ENCODE data around the gene ARHGEF25. TPM values are rescaled to one million over a fixed set of nuclear protein-coding genes. Genes with fewer than 3 reads are reported as not detected.

ARHGEF25 gene
- total RNA-seq, 2 experiments from 2014 or later: 1.4 to 1.5 TPM

- H3K4me1 Mint-ChIP-seq (ENCODE audit: low read depth): no peaks in the 10 kb centered on the region
- DNase-seq: no peak
- H3K4me3 Mint-ChIP-seq: no peak overlapping the region
- H3K27me3 Mint-ChIP-seq (ENCODE audit: low read depth): peaks cover 2% of the 10 kb centered on the region
- intact Hi-C loops (cut with micrococcal nuclease): no loop called here
- no peaks in the 10 kb centered on the region for H3K9me3 Mint-ChIP-seq
- H3K27ac Mint-ChIP-seq: no peak overlapping the region
- H3K36me3 Mint-ChIP-seq (ENCODE audit: low read depth): no peaks in the 10 kb centered on the region
- CTCF ChIA-PET: interaction anchor here (1.2 kb wide), 1 partner anchor 42 kb away, joined by 3 read pairs; no protein-coding TSS in a partner anchor
Measured at GRCh38 chr12:57577981-57578758, 33.1 kb upstream of the ARHGEF25 start.

- Mint-ChIP-seq H3K27ac (no peak overlapping the region), H3K4me3 (no peak overlapping the region), H3K36me3 (ENCODE audit: low read depth) (no peaks in the 10 kb centered on the region), H3K4me1 (ENCODE audit: low read depth) (no peaks in the 10 kb centered on the region), H3K27me3 (ENCODE audit: low read depth) (peaks cover 3% of the 10 kb centered on the region), H3K9me3 (no peaks in the 10 kb centered on the region)
- DNase-seq: no peak
- CTCF ChIA-PET: no interaction called here
- intact Hi-C loops (cut with micrococcal nuclease): no loop called here
Measured at GRCh38 chr12:57579011-57579410, 32.2 kb upstream of the ARHGEF25 start.

DNA sequence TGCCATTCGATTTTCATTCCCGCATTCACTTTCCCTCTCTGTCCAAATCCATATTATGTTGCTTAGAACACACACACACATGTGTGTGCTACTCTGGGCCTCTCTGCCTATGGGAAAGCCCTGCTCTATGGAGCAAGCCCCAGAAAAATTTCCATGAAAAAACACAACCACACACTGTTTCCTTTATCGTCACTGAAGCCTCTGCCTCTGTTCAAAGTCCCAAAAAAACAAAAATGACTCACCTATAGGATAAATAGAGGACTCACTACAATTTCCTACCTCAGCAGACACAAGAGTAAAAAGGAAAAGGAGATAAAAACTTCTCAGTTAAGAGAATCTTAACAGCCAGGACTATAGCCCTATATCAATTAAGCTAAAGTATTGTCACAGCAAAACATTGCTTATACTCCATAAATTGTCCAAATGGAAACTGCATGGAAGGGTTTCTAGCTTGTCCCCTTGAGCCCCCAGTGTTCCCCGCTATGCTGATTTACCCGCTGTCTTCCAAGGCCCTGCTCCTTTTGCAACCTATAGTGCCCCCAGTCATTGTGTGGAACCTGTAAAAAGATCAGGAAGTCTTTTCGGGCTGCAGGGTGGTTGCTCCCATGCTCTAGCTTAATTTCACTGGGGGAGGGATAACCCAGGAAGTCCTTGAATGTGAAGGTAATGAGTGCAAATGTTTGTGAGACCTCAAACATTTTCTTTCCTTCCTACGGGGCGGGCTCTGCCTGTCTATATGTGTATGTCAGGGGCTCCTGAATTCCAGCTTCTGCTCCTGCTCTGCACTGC is 31.4 kb upstream of the ARHGEF25 start:
- no peak for DNase-seq
- H3K4me3 Mint-ChIP-seq: no peak overlapping the region
- peaks cover 3% of the 10 kb centered on the region for H3K27me3 Mint-ChIP-seq (ENCODE audit: low read depth)
- H3K27ac Mint-ChIP-seq: no peak overlapping the region
- CTCF ChIA-PET: interaction anchor here (0.5 to 7.0 kb wide), 7 partner anchors 8 to 310 kb away, joined by 3 to 101 read pairs (median 24); partner anchors contain the start of genes ARHGEF25 and PIP4K2C
- H3K36me3 Mint-ChIP-seq (ENCODE audit: low read depth): no peaks in the 10 kb centered on the region
- H3K4me1 Mint-ChIP-seq (ENCODE audit: low read depth): no peaks in the 10 kb centered on the region
- intact Hi-C loops (cut with micrococcal nuclease): loop anchor here (5.0 kb wide), 1 partner anchor 202 kb away; the partner anchor contains the start of gene TSFM
- no peaks in the 10 kb centered on the region for H3K9me3 Mint-ChIP-seq

DNA sequence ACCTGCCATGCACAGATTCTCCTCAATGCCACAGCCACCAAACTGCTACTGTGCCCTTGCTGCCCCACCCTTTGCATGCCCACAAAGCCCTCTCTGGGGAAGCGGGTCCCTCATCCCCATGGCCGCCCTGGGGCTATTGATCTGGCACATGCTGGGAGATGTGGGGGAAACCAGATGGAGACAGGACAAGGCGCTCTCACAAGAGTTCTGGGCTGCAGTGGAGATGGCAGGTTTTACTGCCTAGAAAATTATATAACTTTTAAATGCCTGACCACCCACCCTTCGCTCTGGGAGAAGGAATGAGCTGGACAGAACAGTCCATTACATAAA is 30.8 kb upstream of the ARHGEF25 start:
- CTCF ChIA-PET: interaction anchor here (0.6 to 7.0 kb wide), 7 partner anchors 8 to 53 kb away, joined by 3 to 101 read pairs (median 37); partner anchors contain the start of genes ARHGEF25, B4GALNT1 and PIP4K2C
- H3K4me3 Mint-ChIP-seq: no peak overlapping the region
- intact Hi-C loops (cut with micrococcal nuclease): loop anchor here (5.0 kb wide), 1 partner anchor 202 kb away; the partner anchor contains the start of gene TSFM

GRCh38 chr12:57581802-57582201 is 29.4 kb upstream of the ARHGEF25 start:
- Mint-ChIP-seq H3K27ac (no peak overlapping the region), H3K9me3 (no peaks in the 10 kb centered on the region), H3K27me3 (ENCODE audit: low read depth) (peaks cover 3% of the 10 kb centered on the region), H3K4me3 (no peak overlapping the region), H3K36me3 (ENCODE audit: low read depth) (no peaks in the 10 kb centered on the region), H3K4me1 (ENCODE audit: low read depth) (no peaks in the 10 kb centered on the region)
- CTCF ChIA-PET: interaction anchor here (0.6 to 7.0 kb wide), 18 partner anchors 8 to 300 kb away, joined by 3 to 101 read pairs (median 6); partner anchors contain the start of genes ARHGEF25, B4GALNT1, OS9 and PIP4K2C
- no peak for DNase-seq
- intact Hi-C loops (cut with micrococcal nuclease): loop anchor here (5.0 kb wide), 1 partner anchor 200 kb away; the partner anchor contains the start of gene TSFM

More for the DNA sequence above, 30.8 kb upstream of the ARHGEF25 start:
- Mint-ChIP-seq H3K27me3 (ENCODE audit: low read depth) (peaks cover 3% of the 10 kb centered on the region), H3K27ac (no peak overlapping the region), H3K4me1 (ENCODE audit: low read depth) (no peaks in the 10 kb centered on the region), H3K36me3 (ENCODE audit: low read depth) (no peaks in the 10 kb centered on the region), H3K9me3 (no peaks in the 10 kb centered on the region)
- DNase-seq: no peak

- intact Hi-C loops (cut with micrococcal nuclease): loop anchor here (5.0 kb wide), 1 partner anchor 200 kb away; the partner anchor contains the start of gene TSFM
- DNase-seq: no peak
- CTCF ChIA-PET: interaction anchor here (0.6 to 7.0 kb wide), 23 partner anchors 10 to 390 kb away, joined by 3 to 101 read pairs (median 6); partner anchors contain the start of genes B4GALNT1, OS9 and PIP4K2C
- H3K36me3 Mint-ChIP-seq (ENCODE audit: low read depth): no peaks in the 10 kb centered on the region
- no peaks in the 10 kb centered on the region for H3K4me1 Mint-ChIP-seq (ENCODE audit: low read depth)
- peaks cover 3% of the 10 kb centered on the region for H3K27me3 Mint-ChIP-seq (ENCODE audit: low read depth)
- H3K4me3 Mint-ChIP-seq: no peak overlapping the region
- H3K27ac Mint-ChIP-seq: no peak overlapping the region
- H3K9me3 Mint-ChIP-seq: no peaks in the 10 kb centered on the region
Measured at GRCh38 chr12:57582440-57582839, 28.8 kb upstream of the ARHGEF25 start.

- Mint-ChIP-seq H3K4me1 (ENCODE audit: low read depth) (no peaks in the 10 kb centered on the region), H3K36me3 (ENCODE audit: low read depth) (no peaks in the 10 kb centered on the region), H3K27me3 (ENCODE audit: low read depth) (peaks cover 3% of the 10 kb centered on the region), H3K9me3 (no peaks in the 10 kb centered on the region), H3K4me3 (no peak overlapping the region), H3K27ac (no peak overlapping the region)
- intact Hi-C loops (cut with micrococcal nuclease): loop anchor here (1.0 to 5.0 kb wide), 7 partner anchors 8 to 322 kb away; partner anchors contain the start of genes B4GALNT1, PIP4K2C and TSFM
- peak; percentile 82 for DNase-seq
- CTCF ChIA-PET: interaction anchor here (0.6 to 7.0 kb wide), 29 partner anchors 8 to 391 kb away, joined by 3 to 101 read pairs (median 6); partner anchors contain the start of genes B4GALNT1, OS9 and PIP4K2C
Measured at GRCh38 chr12:57583008-57583831, 28.0 kb upstream of the ARHGEF25 start.

- Mint-ChIP-seq H3K27ac (no peak overlapping the region), H3K27me3 (ENCODE audit: low read depth) (peaks cover 3% of the 10 kb centered on the region), H3K4me3 (no peak overlapping the region), H3K36me3 (ENCODE audit: low read depth) (no peaks in the 10 kb centered on the region), H3K9me3 (no peaks in the 10 kb centered on the region), H3K4me1 (ENCODE audit: low read depth) (no peaks in the 10 kb centered on the region)
- CTCF ChIA-PET: interaction anchor here (0.7 to 7.0 kb wide), 22 partner anchors 9 to 157 kb away, joined by 3 to 101 read pairs (median 8); partner anchors contain the start of genes B4GALNT1, OS9 and PIP4K2C
- no peak for DNase-seq
- intact Hi-C loops (cut with micrococcal nuclease): loop anchor here (5.0 kb wide), 1 partner anchor 198 kb away; the partner anchor contains the start of gene TSFM
Measured at GRCh38 chr12:57584050-57584449, 27.2 kb upstream of the ARHGEF25 start.

- no peak for DNase-seq
- intact Hi-C loops (cut with micrococcal nuclease): loop anchor here (5.0 kb wide), 1 partner anchor 198 kb away; the partner anchor contains the start of gene TSFM
- Mint-ChIP-seq H3K4me3 (no peak overlapping the region), H3K27me3 (ENCODE audit: low read depth) (peaks cover 3% of the 10 kb centered on the region), H3K27ac (no peak overlapping the region), H3K9me3 (no peaks in the 10 kb centered on the region), H3K4me1 (ENCODE audit: low read depth) (no peaks in the 10 kb centered on the region), H3K36me3 (ENCODE audit: low read depth) (no peaks in the 10 kb centered on the region)
- CTCF ChIA-PET: interaction anchor here (0.6 to 7.0 kb wide), 23 partner anchors 8 to 341 kb away, joined by 3 to 101 read pairs (median 4); partner anchors contain the start of genes B4GALNT1, OS9 and PIP4K2C
Measured at GRCh38 chr12:57584690-57585089, 26.5 kb upstream of the ARHGEF25 start.

DNA sequence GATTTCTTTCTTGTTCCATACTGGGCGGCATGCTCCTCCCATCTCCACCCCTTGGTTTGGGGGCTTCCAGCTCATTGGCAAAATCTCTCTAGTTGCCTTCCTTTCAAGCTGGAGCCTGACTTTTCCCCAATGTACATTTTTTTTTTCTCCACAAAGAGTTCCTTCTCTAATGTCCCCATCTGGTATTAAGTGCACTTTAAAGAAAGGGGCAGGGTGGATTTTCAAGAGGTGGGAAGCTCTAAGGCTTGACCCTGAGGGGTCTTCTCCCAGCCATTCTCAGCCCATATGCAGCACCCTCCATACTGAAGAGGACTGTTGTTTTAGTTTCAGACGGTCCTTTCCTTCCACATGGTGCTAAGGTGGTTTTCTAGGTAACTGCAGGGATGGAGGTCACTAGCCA is 26.1 kb upstream of the ARHGEF25 start:
- Mint-ChIP-seq H3K27ac (no peak overlapping the region), H3K27me3 (ENCODE audit: low read depth) (peaks cover 3% of the 10 kb centered on the region), H3K36me3 (ENCODE audit: low read depth) (no peaks in the 10 kb centered on the region), H3K4me1 (ENCODE audit: low read depth) (no peaks in the 10 kb centered on the region), H3K9me3 (no peaks in the 10 kb centered on the region), H3K4me3 (no peak overlapping the region)
- CTCF ChIA-PET: interaction anchor here (0.6 to 7.0 kb wide), 22 partner anchors 8 to 340 kb away, joined by 3 to 101 read pairs (median 4); partner anchors contain the start of genes B4GALNT1, OS9 and PIP4K2C
- intact Hi-C loops (cut with micrococcal nuclease): no loop called here
- no peak for DNase-seq

- DNase-seq: no peak
- H3K9me3 Mint-ChIP-seq: no peaks in the 10 kb centered on the region
- intact Hi-C loops (cut with micrococcal nuclease): no loop called here
- H3K4me1 Mint-ChIP-seq (ENCODE audit: low read depth): peaks cover 5% of the 10 kb centered on the region
- CTCF ChIA-PET: interaction anchor here (0.7 to 7.0 kb wide), 4 partner anchors 7 to 110 kb away, joined by 4 to 101 read pairs (median 34); partner anchors contain the start of gene PIP4K2C
- H3K4me3 Mint-ChIP-seq: no peak overlapping the region
- no peaks in the 10 kb centered on the region for H3K36me3 Mint-ChIP-seq (ENCODE audit: low read depth)
- no peak overlapping the region for H3K27ac Mint-ChIP-seq
- peaks cover 3% of the 10 kb centered on the region for H3K27me3 Mint-ChIP-seq (ENCODE audit: low read depth)
Measured at GRCh38 chr12:57586128-57586527, 25.1 kb upstream of the ARHGEF25 start.
